ENCODE data around the gene COL27A1.

- TF ChIP-seq CTCF (IDR thresholded peaks at IDR 0.05; ENCODE audit: poor library complexity) (no peak), EZH2 (IDR thresholded peaks at IDR 0.05; ENCODE audit: borderline replicate concordance) (no peak), EZH2phosphoT487 (IDR thresholded peaks at IDR 0.05; ENCODE audit: low read depth, severe bottlenecking, unreplicated experiment) (no peak)
Measured at GRCh38 chr9:114223564-114224246, 68.4 kb downstream of the COL27A1 start.
